AG09319 (cell line): Measurements from ENCODE around the gene NCKAP5.

Source experiments
- DNase-seq: peaks from one replicate; pipeline ENCODE4 v3.0.0-alpha.2; 2010; ENCODE audit warnings: low read depth; ENCODE audit errors: extremely low read depth
- TF ChIP-seq, protein P1 (sequence below): IDR thresholded peaks from 2 replicates; pipeline ENCODE4 v1.5.1; 2011; ENCODE audit warnings: low read depth, mild to moderate bottlenecking, inconsistent platforms, low read length, moderate library complexity

Gene NCKAP5

GRCh38 chr2:132977812-132978529 is 590.3 kb downstream of the NCKAP5 start:
- no peak for DNase-seq
- TF ChIP-seq, protein P1, sequence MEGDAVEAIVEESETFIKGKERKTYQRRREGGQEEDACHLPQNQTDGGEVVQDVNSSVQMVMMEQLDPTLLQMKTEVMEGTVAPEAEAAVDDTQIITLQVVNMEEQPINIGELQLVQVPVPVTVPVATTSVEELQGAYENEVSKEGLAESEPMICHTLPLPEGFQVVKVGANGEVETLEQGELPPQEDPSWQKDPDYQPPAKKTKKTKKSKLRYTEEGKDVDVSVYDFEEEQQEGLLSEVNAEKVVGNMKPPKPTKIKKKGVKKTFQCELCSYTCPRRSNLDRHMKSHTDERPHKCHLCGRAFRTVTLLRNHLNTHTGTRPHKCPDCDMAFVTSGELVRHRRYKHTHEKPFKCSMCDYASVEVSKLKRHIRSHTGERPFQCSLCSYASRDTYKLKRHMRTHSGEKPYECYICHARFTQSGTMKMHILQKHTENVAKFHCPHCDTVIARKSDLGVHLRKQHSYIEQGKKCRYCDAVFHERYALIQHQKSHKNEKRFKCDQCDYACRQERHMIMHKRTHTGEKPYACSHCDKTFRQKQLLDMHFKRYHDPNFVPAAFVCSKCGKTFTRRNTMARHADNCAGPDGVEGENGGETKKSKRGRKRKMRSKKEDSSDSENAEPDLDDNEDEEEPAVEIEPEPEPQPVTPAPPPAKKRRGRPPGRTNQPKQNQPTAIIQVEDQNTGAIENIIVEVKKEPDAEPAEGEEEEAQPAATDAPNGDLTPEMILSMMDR, result no peak

- TF ChIP-seq, protein P1, result no peak
- DNase-seq, result no peak
These were observed 592.8 kb downstream of the NCKAP5 start for GRCh38 chr2:132975193-132976105.

DNA sequence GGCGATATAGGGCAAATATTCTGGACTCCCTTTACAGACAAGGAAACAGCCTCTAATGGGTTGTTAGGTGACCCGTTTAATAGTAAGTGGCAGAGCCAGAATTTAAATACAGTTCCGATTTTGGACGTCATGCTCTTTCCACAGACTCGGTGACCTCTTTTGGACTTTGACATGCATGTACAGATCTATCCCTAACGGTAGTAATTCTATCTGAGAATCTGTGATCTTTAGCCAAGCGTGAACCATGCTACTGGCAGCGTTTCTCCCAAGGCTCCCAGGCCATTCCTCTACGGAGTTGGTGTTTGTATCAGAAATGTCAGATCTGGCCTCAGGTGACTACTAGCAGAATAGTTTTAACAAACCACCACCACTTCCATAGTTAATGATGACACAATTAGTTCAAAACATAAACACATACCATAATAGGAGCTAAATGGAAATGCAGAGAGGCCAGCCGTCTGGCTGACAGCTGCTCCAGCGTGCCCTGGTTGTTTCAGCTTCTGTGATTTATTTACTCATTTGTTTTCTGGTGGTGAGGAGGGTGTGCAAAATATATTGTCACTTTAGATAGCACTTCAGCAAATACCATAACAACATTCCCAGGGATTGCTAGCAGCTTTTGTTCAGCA is 593.7 kb downstream of the NCKAP5 start:
- DNase-seq, result no peak
- TF ChIP-seq, protein P1, result no peak

GRCh38 chr2:132971310-132972061 is 596.8 kb downstream of the NCKAP5 start:
- DNase-seq, result no peak
- TF ChIP-seq, protein P1, result no peak

DNA sequence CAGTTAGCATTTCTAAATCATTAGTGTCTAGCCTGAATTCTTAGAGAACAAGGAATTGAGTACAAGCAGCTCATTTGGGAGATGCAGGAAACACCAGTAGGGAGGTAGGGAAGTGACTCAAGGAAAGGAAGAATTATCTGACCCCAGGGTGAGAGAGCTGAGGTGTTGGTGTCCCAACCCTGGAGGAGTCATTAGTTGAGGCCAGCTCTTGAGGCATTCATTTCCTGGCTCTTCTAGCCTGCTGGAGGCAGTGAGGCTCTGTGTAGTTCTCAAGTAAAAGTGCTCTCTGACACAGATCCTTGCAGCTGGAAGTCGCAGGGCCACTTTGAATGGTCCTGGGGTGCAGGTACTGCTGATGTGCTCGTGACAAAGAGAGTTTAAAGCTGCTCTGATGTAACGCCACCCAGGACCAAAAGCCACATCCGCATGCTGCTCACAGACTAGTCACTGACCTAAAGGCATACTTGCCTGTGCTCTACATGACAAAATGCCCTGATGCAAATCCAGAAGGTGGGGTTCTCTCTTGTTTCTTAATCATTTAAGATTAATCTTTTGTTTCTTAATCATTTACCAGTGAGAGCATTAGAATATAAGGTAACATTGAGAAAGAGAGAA is 598.8 kb downstream of the NCKAP5 start:
- TF ChIP-seq, protein P1, result no peak
- no peak for DNase-seq

- no peak for DNase-seq
- TF ChIP-seq, protein P1, result no peak
These were observed 602.8 kb downstream of the NCKAP5 start for GRCh38 chr2:132965460-132965859.
